Gastrocnemius medialis (tissue), 4 donors: ENCODE data around the gene RNF144A. TPM values are rescaled to one million over a fixed set of nuclear protein-coding genes. Genes with fewer than 3 reads are reported as not detected.

Experiments used
- ATAC-seq, 2 donors: fragments of 150-250 bp; one replicate each; pipeline ENCODE4 v1.9.1; 2016
- DNase-seq, 2 donors: peaks; one replicate each; pipeline ENCODE4 v3.0.0-alpha.2; 2019
- H3K27ac ChIP-seq, 4 donors: fragments of 200-600 bp; sonication (generic); 1 replicate in 1 of 4; 2 replicates in 3 of 4; pipeline ENCODE4 v1.5.1; 2016 to 2018; ENCODE audit warnings: mild to moderate bottlenecking in 2 of 4, moderate library complexity in 1 of 4
- H3K27me3 ChIP-seq, 3 donors: fragments of 200-600 bp; sonication (generic) in 2 of 3; 1 replicate in 1 of 3; 2 replicates in 2 of 3; pipeline versions ENCODE4 v1.5.1 to v1.6.0; 2016 to 2019; ENCODE audit warnings: mild to moderate bottlenecking in 1 of 3, moderate library complexity in 1 of 3
- H3K36me3 ChIP-seq, 2 donors: fragments of 200-600 bp; sonication (generic) in 1 of 2; one replicate each; pipeline ENCODE4 v1.5.1; 2017 to 2018
- H3K4me1 ChIP-seq, 2 donors: fragments of 200-600 bp; sonication (generic) in 1 of 2; one replicate each; pipeline ENCODE4 v1.5.1; 2016 to 2017; ENCODE audit warnings: mild to moderate bottlenecking in 2 of 2
- H3K4me3 ChIP-seq, 4 donors: fragments of 200-600 bp; sonication (generic) in 3 of 4; 1 replicate in 1 of 4; 2 replicates in 3 of 4; pipeline ENCODE4 v1.5.1; 2016 to 2019; ENCODE audit warnings: mild to moderate bottlenecking in 2 of 4
- H3K9me3 ChIP-seq, 3 donors: fragments of 200-600 bp; sonication (generic) in 2 of 3; 1 replicate in 1 of 3; 2 replicates in 2 of 3; pipeline ENCODE4 v1.5.1; 2016 to 2019
- POLR2A ChIP-seq, 2 donors: fragments of 450-650 bp; IDR thresholded peaks; one replicate each; pipeline ENCODE4 v1.6.1; 2017; ENCODE audit warnings: antibody characterized with exemption in 2 of 2, mild to moderate bottlenecking in 2 of 2, moderate library complexity in 2 of 2
- in situ Hi-C, 4 donors: fragments of 200-750 bp; cut with MboI; loops; one replicate each; pipeline versions ENCODE4 v1.15.0 to v1.8.0; 2017; ENCODE audit warnings: low sequenced_read_pairs in 4 of 4
- intact Hi-C: fragments of 100-400 bp; cut with DNase I; formaldehyde crosslinking; loops from one replicate; pipeline ENCODE4 v1.15.1; 2023; ENCODE audit warnings: low total_unique reads
- total RNA-seq, 4 donors: library from RNA; depleted of rRNA; stranded (reverse); fragments of >200 nt; gene quantifications; one replicate each; pipeline versions ENCODE4 v1.1.0 to v1.2.3, GENCODE V29; 2016
- TF ChIP-seq, protein P1 (sequence below), 5 experiments: fragments of 450-650 bp in 3 of 5; fragments of 200-600 bp in 2 of 5; sonication (generic) in 2 of 5; IDR thresholded peaks in 4 of 5; conservative IDR thresholded peaks in 1 of 5; 1 replicate in 4 of 5; 2 replicates in 1 of 5; pipeline ENCODE4 v1.5.1; 2016 to 2019; ENCODE audit warnings: antibody characterized with exemption in 5 of 5, mild to moderate bottlenecking in 3 of 5, moderate library complexity in 3 of 5

The RNF144A gene
- total RNA-seq, 4 donors from 2014 or later, result 4.9 to 16.2 (median 10.2) TPM

DNA sequence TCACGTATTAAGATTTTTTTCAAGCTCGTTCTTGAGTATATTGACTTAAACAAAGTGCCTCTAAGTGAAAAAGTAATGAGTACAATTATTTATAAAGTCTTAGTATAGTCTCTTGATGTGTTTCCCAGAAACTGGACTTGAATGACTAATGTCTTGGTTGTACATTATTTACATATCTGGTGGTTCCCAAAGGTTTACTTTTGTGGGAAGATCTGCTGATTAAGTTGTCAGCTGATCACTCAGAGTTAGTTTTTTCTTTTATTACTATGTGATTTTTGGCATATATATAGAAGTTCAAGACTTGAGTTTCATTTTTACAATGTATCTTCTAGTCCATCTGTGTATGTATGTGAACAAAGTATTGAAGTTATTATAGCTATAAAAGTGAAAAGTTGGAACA is 29.5 kb downstream of the RNF144A start:
- H3K27ac ChIP-seq, result peak overlapping the region in 2 of 4 donors; percentile 22 to 49
- in situ Hi-C loops (no loop called here), intact Hi-C loops (no loop called here)
- H3K4me1 ChIP-seq, result peaks cover 15 to 16% of the 10 kb centered on the region in 2 donors
- no peaks in the 10 kb centered on the region for H3K36me3 ChIP-seq
- H3K4me3 ChIP-seq, result no peak overlapping the region
- DNase-seq, result no peak
- ATAC-seq, result no peak
- no peak for TF ChIP-seq POLR2A (IDR thresholded peaks at IDR 0.05)
- TF ChIP-seq, protein P1, sequence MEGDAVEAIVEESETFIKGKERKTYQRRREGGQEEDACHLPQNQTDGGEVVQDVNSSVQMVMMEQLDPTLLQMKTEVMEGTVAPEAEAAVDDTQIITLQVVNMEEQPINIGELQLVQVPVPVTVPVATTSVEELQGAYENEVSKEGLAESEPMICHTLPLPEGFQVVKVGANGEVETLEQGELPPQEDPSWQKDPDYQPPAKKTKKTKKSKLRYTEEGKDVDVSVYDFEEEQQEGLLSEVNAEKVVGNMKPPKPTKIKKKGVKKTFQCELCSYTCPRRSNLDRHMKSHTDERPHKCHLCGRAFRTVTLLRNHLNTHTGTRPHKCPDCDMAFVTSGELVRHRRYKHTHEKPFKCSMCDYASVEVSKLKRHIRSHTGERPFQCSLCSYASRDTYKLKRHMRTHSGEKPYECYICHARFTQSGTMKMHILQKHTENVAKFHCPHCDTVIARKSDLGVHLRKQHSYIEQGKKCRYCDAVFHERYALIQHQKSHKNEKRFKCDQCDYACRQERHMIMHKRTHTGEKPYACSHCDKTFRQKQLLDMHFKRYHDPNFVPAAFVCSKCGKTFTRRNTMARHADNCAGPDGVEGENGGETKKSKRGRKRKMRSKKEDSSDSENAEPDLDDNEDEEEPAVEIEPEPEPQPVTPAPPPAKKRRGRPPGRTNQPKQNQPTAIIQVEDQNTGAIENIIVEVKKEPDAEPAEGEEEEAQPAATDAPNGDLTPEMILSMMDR (IDR thresholded peaks at IDR 0.05 in 4 of 5, conservative IDR thresholded peaks at IDR 0.05 in 1 of 5), result no peak
- no peaks in the 10 kb centered on the region for H3K9me3 ChIP-seq
- H3K27me3 ChIP-seq, result no peaks in the 10 kb centered on the region

DNA sequence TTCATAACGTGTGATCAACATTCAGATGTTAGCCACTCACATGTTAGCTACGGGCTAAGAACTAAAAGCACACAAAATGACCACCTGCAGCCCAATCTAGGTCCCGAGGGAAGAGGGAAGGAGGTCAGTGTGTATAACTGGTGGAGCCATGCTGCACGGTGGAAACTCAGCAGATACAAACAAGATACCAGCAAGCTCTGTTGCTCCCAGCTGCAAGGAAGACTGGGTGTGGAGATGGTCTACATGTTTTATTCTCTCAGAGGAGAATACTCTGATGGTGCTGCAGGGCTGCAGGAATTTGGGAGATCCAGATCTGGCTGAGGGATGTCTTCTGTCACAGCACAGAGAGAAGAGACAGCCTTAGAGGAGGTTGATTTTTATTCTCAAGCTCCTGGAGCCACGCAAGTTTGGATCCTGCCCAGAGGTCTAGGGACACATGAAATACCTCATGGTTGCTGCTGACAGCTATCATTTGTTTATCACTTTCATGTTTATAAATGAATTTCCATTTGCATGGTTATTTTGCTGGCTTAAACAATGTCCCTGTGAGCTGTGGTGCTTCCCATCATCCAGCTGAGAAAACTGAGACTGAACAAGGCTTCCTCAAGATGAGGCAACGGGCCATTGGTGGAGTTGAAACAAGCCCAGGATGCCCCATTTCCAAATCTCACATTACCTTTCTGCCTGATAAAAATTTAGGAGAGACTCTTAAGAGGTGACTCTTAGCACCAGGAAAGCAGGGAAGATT is 30.9 kb downstream of the RNF144A start:
- Histone ChIP-seq H3K27me3 (no peaks in the 10 kb centered on the region), H3K4me1 (peaks cover 11 to 12% of the 10 kb centered on the region in 2 donors), H3K9me3 (no peaks in the 10 kb centered on the region), H3K4me3 (no peak overlapping the region), H3K27ac (peak overlapping the region in 3 of 4 donors; percentile 22 to 27 (median 23)), H3K36me3 (no peaks in the 10 kb centered on the region)
- no peak for TF ChIP-seq POLR2A (IDR thresholded peaks at IDR 0.05)
- TF ChIP-seq, protein P1 (IDR thresholded peaks at IDR 0.05 in 4 of 5, conservative IDR thresholded peaks at IDR 0.05 in 1 of 5), result no peak
- in situ Hi-C loops (no loop called here), intact Hi-C loops (no loop called here)
- ATAC-seq (no peak), DNase-seq (no peak)

DNA sequence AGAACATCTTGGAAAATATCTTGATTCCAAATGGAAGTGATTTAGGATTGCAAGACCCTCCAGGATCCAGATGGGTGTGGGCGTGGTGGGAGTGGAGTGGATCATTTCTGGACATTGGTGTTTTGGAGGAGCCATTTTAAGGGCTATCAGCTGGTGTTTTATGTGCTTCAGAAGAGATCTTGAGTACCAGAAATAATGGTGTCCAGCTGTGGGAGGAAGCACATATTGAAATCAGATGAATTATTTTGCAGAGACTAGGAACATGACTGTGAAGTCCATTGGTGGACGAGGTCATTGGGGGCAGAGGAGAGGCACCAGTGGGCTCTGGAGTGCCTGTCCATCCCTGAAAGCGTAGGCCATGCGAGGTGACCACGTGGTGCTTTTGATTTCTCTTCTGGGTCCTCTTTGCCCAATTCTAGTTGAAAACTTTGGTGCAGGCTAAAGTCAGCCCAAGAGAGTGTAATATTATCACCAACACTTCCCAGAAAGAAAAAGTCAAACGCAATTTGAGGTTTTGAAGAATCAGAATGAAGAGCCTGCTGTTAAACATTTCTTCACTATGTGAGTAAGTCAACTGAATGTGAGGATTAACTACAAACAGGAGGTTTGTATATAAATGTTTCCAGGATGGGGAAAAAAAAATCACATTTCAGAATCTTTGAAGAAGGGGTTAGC is 31.6 kb downstream of the RNF144A start:
- H3K4me3 ChIP-seq, result no peak overlapping the region
- DNase-seq, result no peak
- no peak for ATAC-seq
- no peaks in the 10 kb centered on the region for H3K27me3 ChIP-seq
- peak overlapping the region in 3 of 4 donors; percentile 11 to 27 (median 26) for H3K27ac ChIP-seq
- TF ChIP-seq POLR2A (IDR thresholded peaks at IDR 0.05), result no peak
- TF ChIP-seq, protein P1 (IDR thresholded peaks at IDR 0.05 in 4 of 5, conservative IDR thresholded peaks at IDR 0.05 in 1 of 5), result no peak
- peaks cover 11 to 12% of the 10 kb centered on the region in 2 donors for H3K4me1 ChIP-seq
- in situ Hi-C loops (no loop called here), intact Hi-C loops (no loop called here)
- no peaks in the 10 kb centered on the region for H3K9me3 ChIP-seq
- H3K36me3 ChIP-seq, result no peaks in the 10 kb centered on the region

DNA sequence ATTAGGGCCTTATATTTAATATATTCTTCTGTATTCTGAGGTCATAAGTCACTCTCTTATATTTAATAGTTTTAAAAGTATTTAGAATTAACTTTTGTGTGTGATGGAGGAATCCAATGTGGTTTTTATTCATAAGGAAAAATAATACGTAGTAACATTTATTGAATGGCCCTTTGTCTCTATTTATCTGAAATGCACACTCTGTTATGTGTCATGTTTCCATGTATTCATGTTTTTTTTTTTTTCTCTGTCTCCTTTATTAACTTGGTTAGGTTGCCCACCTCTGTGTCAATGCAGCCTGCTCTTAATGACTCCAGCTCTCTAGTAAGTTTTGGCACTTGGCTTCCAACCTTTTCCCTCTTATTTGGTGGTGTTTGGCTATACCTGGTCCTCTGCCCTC is 33.8 kb downstream of the RNF144A start:
- no peak for DNase-seq
- no peaks in the 10 kb centered on the region for H3K36me3 ChIP-seq
- peak overlapping the region in 1 of 4 donors; percentile 15 for H3K27ac ChIP-seq
- no peak overlapping the region for H3K4me3 ChIP-seq
- ATAC-seq, result no peak
- TF ChIP-seq POLR2A (IDR thresholded peaks at IDR 0.05), result no peak
- TF ChIP-seq, protein P1 (IDR thresholded peaks at IDR 0.05 in 4 of 5, conservative IDR thresholded peaks at IDR 0.05 in 1 of 5), result no peak
- no peaks in the 10 kb centered on the region for H3K27me3 ChIP-seq
- intact Hi-C loops, result no loop called here
- H3K9me3 ChIP-seq, result no peaks in the 10 kb centered on the region
- H3K4me1 ChIP-seq, result peaks cover 0 to 10% of the 10 kb centered on the region in 2 donors
- in situ Hi-C loops, result no loop called here
